Parathyroid adenoma (tissue), 2 donors: ENCODE results near the gene ZC2HC1C.

Source experiments
- H2AFZ ChIP-seq: fragments of 300-600 bp; sonication (generic); one replicate; pipeline ENCODE4 v1.7.0; 2017; ENCODE audit warnings: antibody characterized with exemption, mild to moderate bottlenecking
- H3K27ac ChIP-seq: fragments of 300-600 bp; sonication (generic); one replicate; pipeline ENCODE4 v1.7.0; 2017
- H3K27me3 ChIP-seq: fragments of 300-600 bp; sonication (generic); one replicate; pipeline ENCODE4 v1.7.0; 2017; ENCODE audit warnings: low read length; ENCODE audit not compliant: control insufficient read depth, insufficient read depth
- H3K36me3 ChIP-seq: fragments of 300-600 bp; sonication (generic); one replicate; pipeline ENCODE4 v1.7.0; 2017; ENCODE audit warnings: low read length; ENCODE audit not compliant: control insufficient read depth, insufficient read depth
- H3K4me1 ChIP-seq: fragments of 300-600 bp; sonication (generic); one replicate; pipeline ENCODE4 v1.7.0; 2017; ENCODE audit warnings: control low read depth
- H3K4me2 ChIP-seq: fragments of 300-600 bp; sonication (generic); one replicate; pipeline ENCODE4 v1.7.0; 2017; ENCODE audit warnings: low read length
- H3K4me3 ChIP-seq: fragments of 300-600 bp; sonication (generic); one replicate; pipeline ENCODE4 v1.7.0; 2017; ENCODE audit warnings: low read depth, low read length
- H3K79me2 ChIP-seq: fragments of 300-600 bp; sonication (generic); one replicate; pipeline ENCODE4 v1.7.0; 2017; ENCODE audit warnings: control low read depth
- H3K9ac ChIP-seq: fragments of 300-600 bp; sonication (generic); one replicate; pipeline ENCODE4 v1.7.0; 2017; ENCODE audit warnings: mild to moderate bottlenecking
- H3K9me3 ChIP-seq: fragments of 300-600 bp; sonication (generic); one replicate; pipeline ENCODE4 v1.7.0; 2017; ENCODE audit warnings: low read length; ENCODE audit not compliant: control insufficient read depth
- TF ChIP-seq, protein P1 (sequence below): fragments of 300-600 bp; sonication (generic); IDR thresholded peaks from one replicate; pipeline ENCODE4 v1.7.0; 2017; ENCODE audit warnings: antibody characterized with exemption, mild to moderate bottlenecking
- donor health status: primary hyperparathyroidism.

The ZC2HC1C gene

DNA sequence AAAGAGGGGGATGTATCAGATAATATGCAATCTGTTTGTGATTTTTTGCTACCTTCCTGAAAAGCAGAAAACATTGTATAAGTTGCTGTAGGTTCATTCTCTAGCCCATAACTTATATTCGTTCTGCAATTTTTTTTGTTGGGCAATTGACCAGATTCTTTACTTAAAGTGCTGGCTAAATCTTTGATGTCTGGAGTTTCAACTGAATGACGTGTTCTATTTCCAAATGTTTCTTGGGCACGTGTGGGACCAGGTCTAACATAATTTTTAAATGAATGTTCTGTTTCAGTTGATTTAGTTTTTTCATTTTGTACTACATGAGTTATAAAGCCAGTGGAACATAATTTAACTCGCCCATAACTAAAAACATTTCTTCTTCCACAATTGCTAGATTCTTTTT lies 21.9 kb upstream of the ZC2HC1C start:
- H3K79me2 ChIP-seq: peaks cover 10% of the 10 kb centered on the region
- H3K4me2 ChIP-seq: no peak overlapping the region
- H3K36me3 ChIP-seq: no peaks in the 10 kb centered on the region
- TF ChIP-seq, protein P1, sequence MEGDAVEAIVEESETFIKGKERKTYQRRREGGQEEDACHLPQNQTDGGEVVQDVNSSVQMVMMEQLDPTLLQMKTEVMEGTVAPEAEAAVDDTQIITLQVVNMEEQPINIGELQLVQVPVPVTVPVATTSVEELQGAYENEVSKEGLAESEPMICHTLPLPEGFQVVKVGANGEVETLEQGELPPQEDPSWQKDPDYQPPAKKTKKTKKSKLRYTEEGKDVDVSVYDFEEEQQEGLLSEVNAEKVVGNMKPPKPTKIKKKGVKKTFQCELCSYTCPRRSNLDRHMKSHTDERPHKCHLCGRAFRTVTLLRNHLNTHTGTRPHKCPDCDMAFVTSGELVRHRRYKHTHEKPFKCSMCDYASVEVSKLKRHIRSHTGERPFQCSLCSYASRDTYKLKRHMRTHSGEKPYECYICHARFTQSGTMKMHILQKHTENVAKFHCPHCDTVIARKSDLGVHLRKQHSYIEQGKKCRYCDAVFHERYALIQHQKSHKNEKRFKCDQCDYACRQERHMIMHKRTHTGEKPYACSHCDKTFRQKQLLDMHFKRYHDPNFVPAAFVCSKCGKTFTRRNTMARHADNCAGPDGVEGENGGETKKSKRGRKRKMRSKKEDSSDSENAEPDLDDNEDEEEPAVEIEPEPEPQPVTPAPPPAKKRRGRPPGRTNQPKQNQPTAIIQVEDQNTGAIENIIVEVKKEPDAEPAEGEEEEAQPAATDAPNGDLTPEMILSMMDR: no peak
- H3K4me3 ChIP-seq: no peak overlapping the region
- H3K4me1 ChIP-seq: peaks cover 6% of the 10 kb centered on the region
- no peak overlapping the region for H2AFZ ChIP-seq
- no peak overlapping the region for H3K27ac ChIP-seq
- no peak overlapping the region for H3K9ac ChIP-seq
- H3K27me3 ChIP-seq: no peaks in the 10 kb centered on the region
- no peaks in the 10 kb centered on the region for H3K9me3 ChIP-seq

DNA sequence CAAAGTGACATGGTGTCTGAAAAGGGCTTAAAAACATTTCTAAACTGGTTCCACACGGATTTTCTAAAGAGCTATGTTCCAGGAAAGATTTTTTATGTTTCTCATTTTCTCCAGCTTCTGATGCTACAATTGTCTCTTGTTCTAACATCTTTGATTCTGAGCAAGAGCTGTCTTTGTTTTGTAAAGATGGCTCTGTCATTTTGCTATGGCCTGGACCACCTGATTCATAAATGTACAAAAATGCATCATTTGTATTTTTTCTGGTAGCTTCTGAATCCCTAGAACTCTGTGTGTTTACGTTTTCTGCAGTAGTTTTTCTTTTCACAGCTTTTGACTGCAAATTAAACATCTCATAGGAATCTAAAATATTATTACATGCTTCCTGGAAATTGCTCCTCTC lies 21.3 kb upstream of the ZC2HC1C start:
- Histone ChIP-seq H3K9ac (no peak overlapping the region), H3K79me2 (peaks cover 10% of the 10 kb centered on the region), H3K9me3 (no peaks in the 10 kb centered on the region), H3K4me1 (peaks cover 6% of the 10 kb centered on the region), H3K4me2 (no peak overlapping the region), H2AFZ (no peak overlapping the region), H3K36me3 (no peaks in the 10 kb centered on the region), H3K4me3 (no peak overlapping the region), H3K27me3 (no peaks in the 10 kb centered on the region), H3K27ac (no peak overlapping the region)
- TF ChIP-seq, protein P1: no peak

DNA sequence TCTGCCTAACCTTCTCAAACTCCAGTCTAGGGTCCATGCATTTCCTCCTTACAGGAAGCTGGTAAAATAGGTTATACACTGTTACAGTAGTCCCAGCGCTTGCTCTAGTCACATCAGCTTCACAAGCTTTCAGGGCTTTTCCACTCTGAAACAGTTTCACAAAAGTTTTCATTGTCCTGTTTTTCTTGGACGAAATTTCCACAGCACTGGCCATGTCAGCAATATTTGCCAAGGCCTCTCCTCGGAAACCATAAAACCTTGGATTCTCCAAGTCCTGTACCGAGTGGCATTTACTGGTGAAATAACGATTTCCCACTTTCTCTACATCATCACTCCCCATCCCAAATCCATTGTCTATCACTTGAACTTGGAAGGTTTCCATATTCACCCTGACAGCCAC lies 20.3 kb upstream of the ZC2HC1C start:
- Histone ChIP-seq H2AFZ (no peak overlapping the region), H3K9ac (no peak overlapping the region), H3K9me3 (no peaks in the 10 kb centered on the region), H3K27ac (no peak overlapping the region), H3K36me3 (no peaks in the 10 kb centered on the region), H3K79me2 (peaks cover 10% of the 10 kb centered on the region), H3K4me1 (peaks cover 6% of the 10 kb centered on the region), H3K4me3 (no peak overlapping the region), H3K4me2 (no peak overlapping the region), H3K27me3 (no peaks in the 10 kb centered on the region)
- TF ChIP-seq, protein P1: no peak

DNA sequence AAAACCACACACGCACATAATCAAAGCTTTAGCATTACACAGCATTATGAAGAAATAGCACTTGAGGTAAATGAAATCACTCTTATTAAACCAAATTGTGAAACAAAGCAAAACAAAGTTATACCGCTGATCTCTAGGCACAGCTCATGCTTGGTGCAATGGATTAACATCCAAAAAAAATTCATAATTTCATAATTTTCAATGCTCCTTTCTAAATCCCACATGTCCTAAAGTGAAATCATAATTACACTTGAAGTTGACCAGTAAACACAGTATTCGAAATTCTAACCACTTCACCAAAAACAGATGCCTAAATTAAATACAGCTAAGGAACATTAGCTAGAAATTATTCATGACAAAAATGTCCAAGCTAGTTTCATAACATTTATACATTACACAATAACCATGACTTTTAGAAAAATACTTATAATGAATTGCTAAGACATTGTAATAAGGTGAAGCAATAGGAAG lies 19.7 kb upstream of the ZC2HC1C start:
- peaks cover 10% of the 10 kb centered on the region for H3K79me2 ChIP-seq
- no peak overlapping the region for H3K9ac ChIP-seq
- no peak overlapping the region for H2AFZ ChIP-seq
- H3K4me1 ChIP-seq: peaks cover 6% of the 10 kb centered on the region
- no peak overlapping the region for H3K4me2 ChIP-seq
- H3K4me3 ChIP-seq: no peak overlapping the region
- no peaks in the 10 kb centered on the region for H3K27me3 ChIP-seq
- no peaks in the 10 kb centered on the region for H3K36me3 ChIP-seq
- H3K9me3 ChIP-seq: no peaks in the 10 kb centered on the region
- no peak overlapping the region for H3K27ac ChIP-seq
- TF ChIP-seq, protein P1: no peak

DNA sequence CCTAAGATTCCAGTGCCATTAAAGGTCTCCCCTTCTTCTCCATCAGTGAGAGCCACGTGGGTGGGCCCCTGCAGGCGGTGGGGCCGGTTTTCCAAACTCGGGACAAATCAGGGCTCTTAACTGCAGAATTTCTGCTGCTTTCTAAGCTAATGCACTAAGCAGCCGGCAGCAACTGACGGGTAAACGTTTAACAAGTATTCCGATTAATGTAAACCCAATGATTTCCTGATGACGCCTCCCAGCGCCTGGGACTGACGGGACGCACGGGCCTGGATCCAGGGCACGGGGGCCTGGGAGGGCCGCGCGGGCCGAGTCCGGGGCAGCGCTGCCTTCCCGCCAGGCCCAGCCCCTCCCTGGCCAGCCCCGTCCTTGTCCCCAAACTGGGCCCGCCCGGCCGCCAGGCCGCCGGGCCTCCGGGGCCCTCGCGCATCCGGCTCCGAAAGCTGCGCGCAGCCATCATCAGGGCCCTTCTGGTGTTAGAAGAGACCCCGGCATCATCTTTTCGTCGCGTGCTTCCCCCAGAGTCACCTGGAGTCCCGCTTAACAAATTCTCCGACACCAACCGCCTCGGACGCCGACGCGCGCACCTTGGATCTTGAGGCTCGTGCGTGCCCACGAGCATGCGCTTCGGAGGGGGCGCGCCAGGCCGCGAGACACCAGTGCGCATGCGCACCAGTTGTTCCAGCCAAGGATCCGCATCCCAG lies 18.4 kb upstream of the ZC2HC1C start, which contains the start of gene MLH3:
TSS of gene MLH3 (minus strand) at position 616 of the 704 bp plus-strand sequence. CDS start 1,812 bp downstream, outside the sequence.
- Histone ChIP-seq H3K27me3 (no peaks in the 10 kb centered on the region), H3K4me3 (peak within 1 kb of the TSS; percentile 85), H3K36me3 (no peaks in the 10 kb centered on the region), H3K4me2 (peak within 1 kb of the TSS; percentile 64), H3K4me1 (peaks cover 6% of the 10 kb centered on the region), H2AFZ (peak within 1 kb of the TSS; percentile 94), H3K9me3 (no peaks in the 10 kb centered on the region), H3K9ac (peak within 1 kb of the TSS; percentile 68), H3K79me2 (peaks cover 10% of the 10 kb centered on the region), H3K27ac (peak within 1 kb of the TSS; percentile 81)
- TF ChIP-seq, protein P1: no peak
